HG02852 (cell line): Measurements from ENCODE around the gene SPDYC.

Experiments used
- ATAC-seq: cut with Tn5 transposase; IDR thresholded peaks from one replicate; pipeline ENCODE4 v1.9.1; 2021; ENCODE audit warnings: mild to moderate bottlenecking, moderate library complexity; ENCODE audit not compliant: unreplicated experiment

SPDYC gene

GRCh38 chr11:65218446-65218845, 48.4 kb downstream of the SPDYC start:
- no peak for ATAC-seq

GRCh38 chr11:65219930-65220213, 49.8 kb downstream of the SPDYC start:
- no peak for ATAC-seq

DNA sequence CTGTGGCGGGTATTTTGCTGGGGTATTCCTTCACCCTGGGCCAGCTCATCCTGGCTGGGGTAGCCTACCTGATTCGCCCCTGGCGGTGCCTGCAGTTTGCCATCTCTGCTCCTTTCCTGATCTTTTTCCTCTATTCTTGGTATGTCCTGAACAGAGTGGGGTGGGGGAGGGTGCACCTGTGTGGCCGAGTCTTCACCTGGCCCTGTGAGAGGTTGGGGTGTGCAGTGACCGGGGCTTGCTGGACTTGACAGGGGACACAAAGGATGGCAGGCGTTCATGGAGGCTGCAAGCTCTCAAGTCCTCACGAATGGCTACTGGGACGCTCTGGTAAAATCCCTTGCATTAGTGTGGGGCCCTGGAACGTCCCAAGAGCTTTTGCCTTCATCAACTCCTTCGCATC, 51.0 kb downstream of the SPDYC start:
- ATAC-seq, result no peak
